Natural killer cell treated with Interleukin-12 subunit alpha and Interleukin-12 subunit beta and Interleukin-15 and Interleukin-18, amount 100 ng/mL, for 72 hours (primary cell): ENCODE measurements around the gene PEX11G. TPM values are rescaled to one million over a fixed set of nuclear protein-coding genes. Genes with fewer than 3 reads are reported as not detected.
A peak's percentile ranks its signal among the peaks of the same experiment; 100 is the strongest.

Experiments
- ATAC-seq, 2 donors: fragments of 150-1000 bp; cut with Tn5 transposase in 1 of 2; sonication (Bioruptor Pico), chemical (Tn5 transposase) in 1 of 2; 2 replicates each; pipeline ENCODE4 v1.10.0; 2021
- DNase-seq: peaks from one replicate; pipeline ENCODE4 v3.0.0; 2022; ENCODE audit warnings: low spot score
- H3K27ac Mint-ChIP-seq, 2 donors: 1 replicate in 1 of 2; 2 replicates in 1 of 2; pipeline ENCODE4 v1.8.0; 2022; ENCODE audit warnings: mixed read lengths in 2 of 2, mild to moderate bottlenecking in 1 of 2, moderate library complexity in 1 of 2
- H3K27me3 Mint-ChIP-seq, 2 donors: 1 replicate in 1 of 2; 2 replicates in 1 of 2; pipeline ENCODE4 v1.8.0; 2022; ENCODE audit warnings: mixed read lengths in 2 of 2
- H3K36me3 Mint-ChIP-seq: one replicate; pipeline ENCODE4 v1.8.0; 2022; ENCODE audit warnings: mixed read lengths
- H3K4me1 Mint-ChIP-seq, 2 donors: 1 replicate in 1 of 2; 2 replicates in 1 of 2; pipeline ENCODE4 v1.8.0; 2022; ENCODE audit warnings: low read depth in 2 of 2, mixed read lengths in 2 of 2, mild to moderate bottlenecking in 1 of 2
- H3K4me3 Mint-ChIP-seq: one replicate; pipeline ENCODE4 v1.8.0; 2022; ENCODE audit warnings: mixed read lengths
- H3K9me3 Mint-ChIP-seq: 2 replicates; pipeline ENCODE4 v1.8.0; 2022; ENCODE audit warnings: mixed read lengths
- total RNA-seq, 2 donors: library from RNA; stranded (reverse); gene quantifications; one replicate each; pipeline ENCODE4 v1.2.3, GENCODE V29; 2022

PEX11G gene
- total RNA-seq, 2 donors from 2014 or later, result 1.2 to 1.4 TPM

DNA sequence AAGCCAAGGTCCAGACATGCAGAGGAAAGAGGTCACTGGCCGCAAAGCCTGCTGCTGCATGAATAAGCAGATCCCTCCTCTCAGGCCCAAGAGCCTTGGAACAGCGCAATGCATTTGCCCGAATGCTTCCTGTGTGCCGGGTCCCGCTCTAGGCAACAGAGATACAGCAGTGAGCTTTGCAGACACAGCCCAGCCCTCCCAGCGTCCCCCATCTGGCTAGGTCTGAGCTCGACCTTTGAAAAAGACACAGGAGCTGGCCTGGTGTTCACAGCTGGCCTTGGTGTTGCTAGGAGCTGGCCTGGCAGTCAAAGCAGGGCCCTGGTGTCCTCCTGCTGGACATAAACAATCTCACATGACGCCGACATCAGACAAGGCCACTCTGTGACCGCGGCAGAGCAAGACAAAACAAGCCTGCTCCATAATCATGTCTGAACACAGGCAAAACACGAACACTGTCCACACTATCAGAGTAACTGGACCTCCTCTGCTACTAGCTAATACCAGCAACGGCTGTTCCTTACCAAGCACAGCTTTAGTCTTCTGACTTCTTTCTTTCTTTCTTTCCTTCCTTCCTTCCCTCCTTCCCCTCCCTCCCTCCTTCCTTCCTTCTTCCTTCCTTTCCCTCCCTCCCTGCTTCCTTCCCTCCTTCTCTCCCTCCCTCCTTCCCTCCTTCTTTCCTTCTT is 5.7 kb upstream of the PEX11G start:
- ATAC-seq, result no peak
- H3K9me3 Mint-ChIP-seq, result no peaks in the 10 kb centered on the region
- no peaks in the 10 kb centered on the region for H3K36me3 Mint-ChIP-seq
- no peak for DNase-seq
- no peak overlapping the region for H3K27ac Mint-ChIP-seq
- peaks cover 28 to 32% of the 10 kb centered on the region in 2 donors for H3K4me1 Mint-ChIP-seq
- H3K4me3 Mint-ChIP-seq, result no peak overlapping the region
- peaks cover 15 to 24% of the 10 kb centered on the region in 2 donors for H3K27me3 Mint-ChIP-seq

DNA sequence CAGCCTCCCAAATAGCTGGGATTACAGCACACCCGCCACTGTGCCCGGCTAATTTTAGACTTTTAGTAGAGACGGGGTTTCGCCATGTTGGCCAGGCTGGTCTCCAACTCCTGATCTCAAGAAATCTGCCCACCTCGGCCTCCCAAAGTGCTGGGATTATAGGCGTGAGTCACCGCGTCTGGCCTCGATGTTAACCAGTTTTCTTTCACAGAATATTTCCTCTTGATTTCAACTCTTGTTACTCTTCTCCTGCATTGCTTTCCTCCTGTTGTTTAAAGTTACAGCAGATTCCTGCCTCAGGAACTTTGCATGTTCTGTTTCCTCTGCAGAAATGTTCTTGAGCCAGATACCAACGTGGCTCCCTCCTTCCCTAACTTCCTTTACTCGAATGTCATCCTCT is 3.7 kb upstream of the PEX11G start:
- Mint-ChIP-seq H3K4me3 (peak overlapping the region; percentile 85), H3K4me1 (peaks cover 33% of the 10 kb centered on the region in 2 donors), H3K36me3 (no peaks in the 10 kb centered on the region), H3K9me3 (no peaks in the 10 kb centered on the region), H3K27ac (peak overlapping the region; percentile 74 to 89), H3K27me3 (peaks cover 4 to 11% of the 10 kb centered on the region in 2 donors)
- no peak for DNase-seq
- no peak for ATAC-seq

DNA sequence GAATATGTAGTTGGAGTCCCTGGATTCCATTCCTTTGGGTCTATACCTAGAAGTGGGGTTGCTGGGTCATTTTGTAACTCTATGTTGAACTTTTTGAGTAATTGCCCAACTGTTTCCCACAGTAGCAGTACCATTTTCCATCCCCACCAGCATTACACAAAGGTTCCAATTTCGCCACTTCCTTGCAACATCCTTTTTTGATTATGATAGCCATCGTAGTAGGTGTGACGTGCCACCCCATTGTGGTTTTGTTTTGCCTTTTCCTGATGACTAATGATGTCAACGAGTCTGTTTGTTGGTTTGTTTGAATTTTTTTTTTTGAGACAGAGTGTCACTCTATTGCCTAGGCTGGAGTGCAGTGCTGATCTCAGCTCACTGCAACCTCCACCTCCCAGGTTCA is 3.3 kb upstream of the PEX11G start:
- H3K9me3 Mint-ChIP-seq, result no peaks in the 10 kb centered on the region
- H3K4me1 Mint-ChIP-seq, result peaks cover 33% of the 10 kb centered on the region in 2 donors
- DNase-seq, result peak; percentile 83
- ATAC-seq, result peak; percentile 75 to 88
- H3K27ac Mint-ChIP-seq, result peak overlapping the region; percentile 74 to 89
- peaks cover 4 to 7% of the 10 kb centered on the region in 2 donors for H3K27me3 Mint-ChIP-seq
- no peaks in the 10 kb centered on the region for H3K36me3 Mint-ChIP-seq
- H3K4me3 Mint-ChIP-seq, result peak overlapping the region; percentile 85

DNA sequence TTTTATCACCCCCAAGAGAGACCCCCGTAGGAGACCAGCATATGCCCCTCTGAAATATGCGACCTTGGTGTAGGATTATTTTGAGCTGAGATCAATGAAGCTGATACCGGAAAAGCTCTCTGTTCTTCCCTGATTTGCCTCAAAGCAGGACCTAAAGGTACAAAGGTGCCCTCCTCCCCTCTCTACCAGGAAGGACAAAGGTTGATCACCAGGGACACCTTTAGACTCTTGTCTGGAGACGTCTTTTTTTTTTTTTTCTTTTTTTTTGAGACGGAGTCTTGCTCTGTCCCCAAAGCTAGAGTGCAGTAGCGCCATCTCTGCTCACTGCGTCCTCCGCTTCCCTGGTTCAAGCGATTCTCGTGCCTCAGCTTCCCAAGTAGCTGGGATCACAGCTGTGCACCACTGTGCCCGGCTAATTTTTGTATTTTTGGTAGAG is 792 bp upstream of the PEX11G start:
- H3K36me3 Mint-ChIP-seq, result no peaks in the 10 kb centered on the region
- peak overlapping the region; percentile 86 for H3K4me3 Mint-ChIP-seq
- H3K9me3 Mint-ChIP-seq, result no peaks in the 10 kb centered on the region
- peak overlapping the region; percentile 66 to 88 for H3K27ac Mint-ChIP-seq
- peaks cover 0 to under 1% of the 10 kb centered on the region in 2 donors for H3K27me3 Mint-ChIP-seq
- DNase-seq (no peak), ATAC-seq (no peak)
- H3K4me1 Mint-ChIP-seq, result peaks cover 33% of the 10 kb centered on the region in 2 donors

DNA sequence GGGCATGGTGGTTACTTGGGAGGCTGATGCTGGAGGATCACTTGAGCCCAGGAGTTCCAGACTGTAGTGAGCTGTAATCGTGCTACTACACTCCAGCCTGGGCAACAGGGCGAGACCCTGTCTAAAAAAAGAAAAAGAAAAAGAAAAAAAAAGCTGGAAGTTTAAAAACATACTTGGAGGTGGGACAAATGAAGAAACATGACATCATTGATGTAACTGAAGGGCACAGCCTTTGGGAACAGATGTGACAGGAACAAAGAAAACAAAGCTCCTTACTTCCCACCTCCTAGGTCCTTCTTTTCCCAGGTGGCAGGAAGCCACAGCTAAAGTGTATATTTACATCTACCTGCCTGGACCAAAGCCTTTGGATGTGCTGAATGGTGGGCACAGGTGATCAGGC is 1.9 kb downstream of the PEX11G start:
- H3K27ac Mint-ChIP-seq, result no peak overlapping the region
- no peaks in the 10 kb centered on the region for H3K27me3 Mint-ChIP-seq
- H3K4me1 Mint-ChIP-seq, result peaks cover 19 to 24% of the 10 kb centered on the region in 2 donors
- no peaks in the 10 kb centered on the region for H3K36me3 Mint-ChIP-seq
- no peak for DNase-seq
- ATAC-seq, result no peak
- no peak overlapping the region for H3K4me3 Mint-ChIP-seq
- H3K9me3 Mint-ChIP-seq, result no peaks in the 10 kb centered on the region

DNA sequence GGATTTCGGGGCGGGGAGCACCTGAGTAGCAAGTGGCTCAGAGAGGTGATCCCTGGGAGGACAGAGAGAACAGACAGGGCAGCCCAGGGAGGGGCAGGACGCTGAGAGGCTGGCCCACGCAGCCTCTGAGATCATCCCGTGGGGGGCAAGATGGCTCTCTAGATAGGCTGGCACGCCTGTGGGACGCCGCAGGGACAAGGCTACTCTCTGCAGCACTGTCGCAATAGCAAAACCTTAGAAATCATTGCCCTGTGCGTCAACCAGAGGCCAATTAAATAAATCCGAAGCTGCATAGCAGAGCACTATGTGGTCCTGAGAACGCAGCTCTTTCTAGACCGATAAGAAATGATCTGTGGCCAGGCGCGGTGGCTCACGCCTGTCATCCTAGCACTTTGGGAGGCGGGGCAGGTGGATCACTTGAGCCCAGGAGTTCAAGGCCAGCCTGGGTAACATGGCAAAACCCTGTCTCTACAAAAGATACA is 5.1 kb downstream of the PEX11G start:
- Mint-ChIP-seq H3K4me3 (no peak overlapping the region), H3K4me1 (peaks cover 0 to 4% of the 10 kb centered on the region in 2 donors)
- peak; percentile 12 to 70 for ATAC-seq

DNA sequence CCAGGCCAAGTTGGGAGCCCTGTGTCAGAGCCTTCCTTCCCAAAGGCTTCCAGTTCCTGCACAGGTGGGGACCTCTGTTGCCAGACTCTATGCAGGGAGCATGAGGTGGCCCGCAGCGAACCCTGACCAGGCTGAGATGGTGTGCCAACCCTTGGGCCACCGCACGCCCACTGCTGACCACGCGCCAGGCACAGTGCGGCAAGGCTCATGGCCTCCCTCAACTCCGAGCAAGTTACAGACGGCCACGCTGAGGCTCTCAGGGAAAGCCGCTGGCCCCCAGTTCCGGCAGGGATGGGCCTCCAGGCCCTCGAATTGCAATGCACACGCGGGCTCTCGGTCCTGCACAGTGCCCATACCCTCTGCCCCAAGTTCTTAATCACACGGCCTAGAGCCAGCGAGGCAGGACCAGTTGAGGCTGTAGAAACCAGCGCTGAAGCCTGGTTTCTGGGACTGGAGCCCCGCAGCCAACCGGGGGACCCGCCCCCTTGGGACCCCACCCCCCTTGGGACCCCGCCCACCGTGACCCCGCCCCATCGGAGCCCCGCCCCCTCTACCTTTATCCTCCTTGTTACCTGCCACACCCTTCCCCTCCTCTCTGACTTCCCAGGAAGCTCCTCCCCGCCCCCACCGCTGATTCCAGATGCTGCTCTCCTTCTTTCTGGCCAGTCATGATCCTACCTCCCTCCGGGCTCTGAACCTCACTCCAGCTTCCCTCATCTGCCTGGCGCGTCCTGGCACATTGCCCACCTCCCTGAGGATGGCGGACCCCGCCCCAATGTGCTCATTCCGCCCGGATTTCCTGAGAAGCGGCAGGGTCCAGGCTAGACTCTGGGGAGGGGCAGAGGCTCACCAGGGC is 6.0 kb downstream of the PEX11G start:
- Mint-ChIP-seq H3K4me3 (no peak overlapping the region), H3K27ac (no peak overlapping the region), H3K9me3 (no peaks in the 10 kb centered on the region), H3K4me1 (peaks cover 0 to 4% of the 10 kb centered on the region in 2 donors), H3K27me3 (no peaks in the 10 kb centered on the region), H3K36me3 (no peaks in the 10 kb centered on the region)
- DNase-seq, result no peak
- ATAC-seq, result peak in 1 of 2 donors; percentile 33

More for the DNA sequence above, 5.1 kb downstream of the PEX11G start:
- DNase-seq, result no peak
- Mint-ChIP-seq H3K27me3 (no peaks in the 10 kb centered on the region), H3K27ac (no peak overlapping the region), H3K36me3 (no peaks in the 10 kb centered on the region), H3K9me3 (no peaks in the 10 kb centered on the region)

DNA sequence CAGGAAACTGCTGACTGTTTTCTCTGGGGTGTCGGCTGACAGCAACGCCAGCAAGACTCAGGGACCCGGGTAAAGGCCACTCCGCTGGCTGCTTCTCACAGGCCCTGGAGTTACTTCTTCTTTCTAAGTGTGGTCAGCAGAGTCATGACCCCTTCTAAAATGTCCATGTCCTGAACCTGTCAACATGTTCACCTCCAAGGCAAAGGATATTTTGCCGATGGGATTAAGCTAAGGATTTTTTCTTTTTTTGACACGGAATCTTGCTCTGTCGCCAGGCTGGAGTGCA is 7.9 kb downstream of the PEX11G start:
- no peak overlapping the region for H3K4me3 Mint-ChIP-seq
- no peak for DNase-seq
- H3K4me1 Mint-ChIP-seq, result peaks cover 0 to 4% of the 10 kb centered on the region in 2 donors
- H3K36me3 Mint-ChIP-seq, result no peaks in the 10 kb centered on the region
- ATAC-seq, result no peak
- no peak overlapping the region for H3K27ac Mint-ChIP-seq
- H3K9me3 Mint-ChIP-seq, result no peaks in the 10 kb centered on the region
- H3K27me3 Mint-ChIP-seq, result no peaks in the 10 kb centered on the region

DNA sequence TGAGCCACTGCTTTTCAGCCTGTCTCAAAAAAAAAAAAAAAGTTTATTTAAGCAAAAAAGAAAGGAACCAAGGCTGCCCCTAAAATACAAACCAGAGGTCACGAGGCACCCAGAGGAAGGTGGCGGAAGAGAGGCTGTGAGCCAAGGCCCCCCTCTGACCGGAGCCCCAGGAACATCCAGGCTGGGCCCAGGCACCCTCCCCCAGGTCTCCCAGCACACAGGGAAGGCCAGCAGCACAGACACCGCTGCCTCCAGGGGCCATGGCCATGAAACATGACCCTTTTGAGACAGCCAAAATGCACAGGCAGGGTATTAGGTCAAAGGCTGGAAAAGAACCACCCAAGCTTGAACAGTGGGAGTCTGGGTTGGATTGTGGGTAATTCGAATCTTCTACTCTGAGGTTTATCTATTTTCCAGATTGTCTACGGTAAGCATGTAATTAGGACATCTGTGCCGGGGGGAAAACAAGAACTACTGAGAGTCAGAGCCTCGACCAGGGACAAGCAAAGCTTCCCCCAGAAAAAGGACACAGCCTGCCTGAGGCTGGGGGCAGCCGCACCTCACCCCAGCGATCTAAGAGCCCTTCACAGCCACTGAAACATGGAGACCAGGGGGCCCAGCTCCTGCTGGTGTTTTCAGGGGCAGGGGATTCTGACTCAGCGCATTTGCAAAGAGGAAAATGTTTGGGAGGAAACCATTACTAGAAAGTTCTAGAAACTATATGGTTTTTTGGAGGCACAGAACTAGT is 8.4 kb downstream of the PEX11G start:
- no peak for DNase-seq
- Mint-ChIP-seq H3K36me3 (no peaks in the 10 kb centered on the region), H3K9me3 (no peaks in the 10 kb centered on the region), H3K27ac (no peak overlapping the region), H3K27me3 (no peaks in the 10 kb centered on the region), H3K4me1 (peaks cover 0 to 4% of the 10 kb centered on the region in 2 donors), H3K4me3 (no peak overlapping the region)
- ATAC-seq, result no peak

DNA sequence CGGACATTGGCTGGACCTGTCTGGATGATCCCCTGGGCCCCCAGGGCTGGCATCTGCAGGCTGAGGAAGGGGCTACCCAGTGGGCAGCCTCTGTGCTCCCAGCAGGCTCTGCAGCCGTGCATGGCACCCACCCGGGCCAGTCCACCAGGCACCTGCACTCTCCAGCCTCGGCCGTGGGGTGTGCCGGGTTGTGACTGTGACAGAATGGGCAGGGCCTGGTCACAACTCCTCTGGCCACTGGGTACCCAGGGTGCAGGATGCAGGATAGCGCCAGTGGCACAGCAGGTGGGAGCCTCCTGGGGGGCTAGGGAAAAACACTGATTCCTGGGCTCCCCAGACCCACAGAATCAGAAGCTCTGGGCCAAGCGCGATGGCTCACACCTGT is 10.0 kb downstream of the PEX11G start:
- no peak for ATAC-seq
- Mint-ChIP-seq H3K36me3 (no peaks in the 10 kb centered on the region), H3K9me3 (no peaks in the 10 kb centered on the region), H3K4me1 (peaks cover 0 to 4% of the 10 kb centered on the region in 2 donors), H3K4me3 (no peak overlapping the region), H3K27me3 (no peaks in the 10 kb centered on the region), H3K27ac (no peak overlapping the region)
- no peak for DNase-seq

DNA sequence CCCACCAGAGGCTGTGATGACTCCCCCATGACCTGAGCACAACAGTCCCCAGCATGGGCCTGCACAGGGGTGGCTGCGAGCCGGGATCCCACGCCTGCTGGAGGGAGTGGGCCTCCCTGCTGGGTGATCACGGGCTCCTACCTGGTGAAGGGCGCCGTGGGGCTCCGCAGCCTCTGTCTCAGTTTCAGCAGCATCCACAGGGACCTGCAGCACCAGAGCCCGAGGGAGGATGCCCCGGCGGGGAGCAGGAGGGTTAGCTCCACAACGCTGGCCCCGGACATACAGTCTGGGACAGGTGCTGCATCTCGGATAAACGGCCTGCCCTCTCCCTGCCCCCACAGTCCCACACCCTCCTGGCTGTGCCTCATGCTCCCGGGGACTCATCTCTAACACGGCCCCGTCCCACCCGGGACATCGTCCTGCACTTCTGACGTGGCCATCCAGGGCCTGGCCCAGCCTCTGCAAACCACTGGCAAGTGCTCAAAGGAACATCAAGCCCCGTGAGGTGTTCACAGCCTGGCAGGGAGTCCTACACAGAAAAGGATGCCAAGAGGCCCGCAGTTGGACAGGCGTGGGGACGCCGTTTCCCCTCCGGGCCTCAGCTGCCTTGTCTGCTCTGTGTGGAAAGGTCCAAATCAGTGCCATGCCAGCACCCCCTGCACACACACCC is 10.5 kb downstream of the PEX11G start:
- no peaks in the 10 kb centered on the region for H3K36me3 Mint-ChIP-seq
- no peak for DNase-seq

DNA sequence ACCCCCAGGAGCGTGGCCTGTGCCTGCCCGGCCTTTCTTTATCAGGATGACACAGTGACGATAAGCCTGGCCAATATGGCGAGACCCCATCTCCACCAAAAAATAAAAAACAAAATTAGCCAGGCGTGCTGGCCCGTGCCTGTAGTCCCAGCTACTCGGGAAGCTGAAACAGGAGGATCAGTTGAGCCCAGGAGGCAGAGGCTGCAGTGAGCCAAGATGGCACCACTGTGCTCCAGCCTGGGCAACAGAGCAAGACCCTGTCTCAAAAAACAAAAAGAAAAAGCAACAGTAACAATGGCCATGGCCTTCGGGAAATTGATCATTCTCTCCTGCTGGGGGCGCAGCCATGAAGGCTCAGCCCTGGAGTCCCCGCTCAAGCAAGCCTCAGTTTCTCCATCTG is 11.1 kb downstream of the PEX11G start:
- Mint-ChIP-seq H3K4me1 (no peaks in the 10 kb centered on the region), H3K9me3 (no peaks in the 10 kb centered on the region), H3K36me3 (no peaks in the 10 kb centered on the region), H3K4me3 (no peak overlapping the region), H3K27ac (no peak overlapping the region), H3K27me3 (no peaks in the 10 kb centered on the region)
- ATAC-seq (no peak), DNase-seq (no peak)

More for the DNA sequence above, 10.5 kb downstream of the PEX11G start:
- no peak for ATAC-seq
- H3K4me3 Mint-ChIP-seq, result no peak overlapping the region
- H3K27ac Mint-ChIP-seq, result no peak overlapping the region
- H3K9me3 Mint-ChIP-seq, result no peaks in the 10 kb centered on the region
- peaks cover 0 to 3% of the 10 kb centered on the region in 2 donors for H3K4me1 Mint-ChIP-seq
- H3K27me3 Mint-ChIP-seq, result no peaks in the 10 kb centered on the region

DNA sequence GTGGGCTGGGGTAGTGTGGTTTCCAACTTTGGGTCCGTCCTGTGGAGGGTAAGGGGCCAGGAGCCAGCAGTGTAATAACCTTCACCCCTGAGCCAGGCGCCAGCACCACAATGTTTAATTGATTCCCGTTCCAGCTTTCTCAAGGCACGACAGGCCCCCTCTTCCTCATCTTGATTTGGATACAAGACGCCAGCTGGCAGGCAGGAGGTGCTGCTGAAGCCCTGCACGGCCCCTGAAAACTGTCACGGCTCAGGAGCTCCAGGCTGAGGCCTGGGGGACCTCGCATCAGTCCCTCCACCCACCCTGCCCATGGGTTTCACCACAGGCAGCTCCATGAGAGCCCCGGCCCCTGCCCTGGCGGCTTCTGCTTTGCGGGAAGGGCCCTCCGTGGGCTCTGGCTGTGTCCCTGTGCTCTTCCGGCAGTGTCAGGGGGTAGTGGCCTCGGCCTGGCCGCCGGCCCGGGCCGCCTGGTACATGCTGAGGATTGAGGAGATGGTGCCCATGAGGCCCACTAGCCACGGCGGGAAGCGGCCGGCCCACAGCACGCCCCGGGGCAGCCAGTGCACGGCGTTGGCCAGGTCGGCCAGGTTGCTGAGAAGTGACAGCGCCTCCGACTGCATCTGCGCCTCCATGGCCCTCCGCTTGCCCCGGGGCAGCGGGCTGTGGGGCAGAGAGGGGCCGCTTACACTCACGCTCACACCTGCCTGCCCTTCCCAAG is 11.9 kb downstream of the PEX11G start:
- no peak for ATAC-seq

More for the DNA sequence above, 11.9 kb downstream of the PEX11G start:
- Mint-ChIP-seq H3K9me3 (no peaks in the 10 kb centered on the region), H3K4me1 (no peaks in the 10 kb centered on the region), H3K27me3 (no peaks in the 10 kb centered on the region), H3K4me3 (no peak overlapping the region), H3K27ac (no peak overlapping the region), H3K36me3 (no peaks in the 10 kb centered on the region)
- no peak for DNase-seq
